Measurements from ENCODE around the gene GTPBP1. TPM values are rescaled to one million over a fixed set of nuclear protein-coding genes. Genes with fewer than 3 reads are reported as not detected.
A peak's percentile ranks its signal among the peaks of the same experiment; 100 is the strongest.

GTPBP1 gene
- total and polyA plus RNA-seq, 2 donors = 16.0 to 16.2 TPM

DNA sequence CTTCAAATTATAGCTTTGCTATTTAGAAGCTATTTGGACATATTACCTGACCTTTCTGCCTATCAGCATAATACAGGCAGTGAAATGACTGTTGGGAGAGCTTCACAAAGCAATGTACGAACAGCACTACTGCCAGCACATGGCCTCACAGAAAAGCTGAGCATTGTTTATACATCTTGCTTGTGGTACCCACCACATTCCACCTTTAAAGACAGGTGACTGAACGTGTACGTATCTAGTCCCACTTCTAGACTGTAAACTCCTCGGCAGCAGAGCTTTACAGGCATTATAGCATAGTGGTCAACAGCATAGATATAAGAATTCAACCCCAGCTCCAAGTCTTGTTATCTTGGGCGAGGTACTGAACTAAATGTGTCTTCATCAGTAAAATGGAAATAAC is 6.6 kb upstream of the GTPBP1 start:
- Histone ChIP-seq H3K27me3 (ENCODE audit: control insufficient read depth in 2 of 2, insufficient read depth in 1 of 2, low read length in 1 of 2) (no peaks in the 10 kb centered on the region), H3K9me3 (ENCODE audit: control insufficient read depth in 2 of 2, insufficient read depth in 1 of 2, low read length in 1 of 2) (no peaks in the 10 kb centered on the region), H3K27ac (ENCODE audit: low read depth in 1 of 2, low read length in 1 of 2) (peak overlapping the region in 1 of 2 donors; percentile 75), H3K36me3 (ENCODE audit: control insufficient read depth in 2 of 2, insufficient read depth in 2 of 2, low read length in 1 of 2) (peaks cover 7 to 11% of the 10 kb centered on the region in 2 donors), H3K4me3 (ENCODE audit: low read length in 2 of 2) (peak overlapping the region in 1 of 2 donors; percentile 89), H3K4me1 (ENCODE audit: control insufficient read depth in 2 of 2, insufficient read depth in 2 of 2, low read length in 2 of 2) (peaks cover 28 to 29% of the 10 kb centered on the region in 2 donors)
- 88% methylated on average over 5 of the region's 5 CpGs for WGBS
- DNase-seq (ENCODE audit: low read depth in 6 of 9, low spot score in 9 of 9) = no peak

DNA sequence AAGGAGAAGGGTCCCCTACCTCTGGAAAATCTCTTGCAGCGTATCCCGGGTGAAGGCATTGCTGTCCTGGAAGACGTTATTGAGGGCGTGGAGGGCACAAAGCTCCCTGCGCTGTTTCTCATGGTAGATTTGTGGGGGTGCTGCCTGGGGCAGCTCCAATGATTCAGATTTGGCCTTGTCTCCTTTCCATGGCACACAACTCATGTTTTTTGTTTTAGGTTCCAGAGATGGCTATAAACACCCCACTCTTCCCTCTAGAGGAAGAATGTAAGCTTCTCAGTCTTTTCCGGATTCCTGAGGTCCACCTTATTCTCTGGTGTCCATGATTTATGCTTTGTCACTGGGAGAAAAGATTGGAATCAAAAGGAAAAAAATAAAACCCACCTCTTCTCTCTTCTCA is 6.0 kb upstream of the GTPBP1 start:
- peak overlapping the region; percentile 55 to 89 for H3K4me3 ChIP-seq (ENCODE audit: low read length in 2 of 2)
- 73% methylated on average over 6 of the region's 6 CpGs for WGBS

DNA sequence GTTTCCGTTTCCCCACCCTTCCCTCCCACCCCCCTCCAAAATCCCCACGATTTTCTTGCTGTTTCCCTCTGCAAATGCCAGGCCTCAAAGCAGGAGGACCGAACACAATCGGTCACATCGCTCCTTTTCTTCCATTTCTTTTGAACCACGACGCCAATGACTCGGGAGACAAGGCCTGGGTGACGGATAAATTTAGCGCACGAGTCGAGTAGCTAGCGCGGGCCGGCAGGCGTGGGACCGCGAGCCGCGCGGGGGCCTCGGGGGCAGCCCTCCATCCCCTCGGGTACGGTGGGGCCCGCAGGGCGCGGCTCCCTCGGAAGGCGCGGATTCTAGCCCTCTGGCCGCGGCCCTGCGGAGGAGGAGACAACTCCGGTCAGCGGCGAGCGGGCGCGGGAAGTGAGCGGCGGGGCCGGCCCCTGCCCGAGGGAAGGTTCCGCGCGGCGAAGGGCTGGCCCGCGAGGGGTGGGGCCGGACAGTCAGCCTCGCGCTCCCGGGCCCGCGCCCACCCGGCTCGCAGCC is 5.4 kb upstream of the GTPBP1 start:
- Histone ChIP-seq H3K27ac (ENCODE audit: low read depth in 1 of 2, low read length in 1 of 2) (peak overlapping the region; percentile 77 to 99), H3K4me1 (ENCODE audit: control insufficient read depth in 2 of 2, insufficient read depth in 2 of 2, low read length in 2 of 2) (peaks cover 36 to 39% of the 10 kb centered on the region in 2 donors), H3K27me3 (ENCODE audit: control insufficient read depth in 2 of 2, insufficient read depth in 1 of 2, low read length in 1 of 2) (no peaks in the 10 kb centered on the region), H3K9me3 (ENCODE audit: control insufficient read depth in 2 of 2, insufficient read depth in 1 of 2, low read length in 1 of 2) (no peaks in the 10 kb centered on the region), H3K36me3 (ENCODE audit: control insufficient read depth in 2 of 2, insufficient read depth in 2 of 2, low read length in 1 of 2) (peaks cover 0 to 11% of the 10 kb centered on the region in 2 donors), H3K4me3 (ENCODE audit: low read length in 2 of 2) (peak overlapping the region; percentile 55 to 89)
- DNase-seq (ENCODE audit: low read depth in 6 of 9, low spot score in 9 of 9) = peak in 2 of 9 donors; percentile 30 to 55
- WGBS = under 1% methylated on average over 57 of the region's 57 CpGs

More for the DNA sequence above, 6.0 kb upstream of the GTPBP1 start:
- no peaks in the 10 kb centered on the region for H3K27me3 ChIP-seq (ENCODE audit: control insufficient read depth in 2 of 2, insufficient read depth in 1 of 2, low read length in 1 of 2)
- H3K9me3 ChIP-seq (ENCODE audit: control insufficient read depth in 2 of 2, insufficient read depth in 1 of 2, low read length in 1 of 2) = no peaks in the 10 kb centered on the region
- H3K27ac ChIP-seq (ENCODE audit: low read depth in 1 of 2, low read length in 1 of 2) = peak overlapping the region in 1 of 2 donors; percentile 75
- DNase-seq (ENCODE audit: low read depth in 6 of 9, low spot score in 9 of 9) = peak in 1 of 9 donors; percentile 28
- H3K36me3 ChIP-seq (ENCODE audit: control insufficient read depth in 2 of 2, insufficient read depth in 2 of 2, low read length in 1 of 2) = peaks cover 1 to 11% of the 10 kb centered on the region in 2 donors
- peaks cover 32 to 34% of the 10 kb centered on the region in 2 donors for H3K4me1 ChIP-seq (ENCODE audit: control insufficient read depth in 2 of 2, insufficient read depth in 2 of 2, low read length in 2 of 2)

DNA sequence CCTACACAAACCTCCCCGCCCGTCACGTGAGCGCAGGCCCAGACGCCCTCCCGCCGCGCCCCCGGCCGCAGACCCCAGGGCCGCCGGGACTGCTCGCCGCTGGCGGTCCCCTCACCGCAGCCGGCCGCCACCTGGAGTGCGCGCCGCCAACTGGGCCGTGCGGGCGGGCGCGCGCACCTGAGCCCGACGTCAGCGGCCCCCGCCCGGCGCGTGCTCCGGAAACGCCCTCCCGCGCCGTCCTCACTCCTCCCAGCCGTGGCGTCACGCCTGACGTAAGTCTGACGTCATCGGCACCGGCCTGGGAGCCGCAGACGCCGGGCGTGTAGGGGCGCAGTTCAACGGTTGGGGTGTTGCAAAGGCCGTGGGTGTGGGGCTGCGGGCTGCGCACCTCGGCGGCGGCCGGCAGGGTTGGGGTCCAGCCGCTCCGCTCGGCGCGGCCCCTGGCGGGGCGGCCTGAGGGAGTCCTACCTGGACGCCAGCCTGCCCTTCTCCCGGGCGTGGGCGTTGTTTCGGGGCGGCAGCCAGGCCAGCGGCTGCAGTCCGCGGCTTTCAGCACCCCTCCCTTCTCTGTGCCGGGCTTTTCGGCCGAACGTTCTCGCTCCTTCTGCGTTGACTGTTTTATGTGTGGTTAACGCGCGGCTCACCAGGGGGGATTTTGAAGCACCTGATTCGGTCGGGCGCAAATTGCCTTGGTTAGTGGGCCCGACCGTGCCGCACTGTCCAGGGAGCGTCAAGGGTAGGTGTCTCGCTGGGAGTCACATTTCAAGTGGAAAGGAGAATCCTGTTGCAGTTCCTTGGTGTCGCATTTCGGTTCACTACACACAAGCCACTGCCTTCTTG is 4.7 kb upstream of the GTPBP1 start, which contains the start of gene JOSD1:
JOSD1 (minus strand) TSS at position 155 of the 840 bp plus-strand sequence. CDS start 956 bp downstream, outside the sequence.
- H3K9me3 ChIP-seq (ENCODE audit: control insufficient read depth in 2 of 2, insufficient read depth in 1 of 2, low read length in 1 of 2) = no peaks in the 10 kb centered on the region
- peak within 1 kb of the TSS; percentile 80 to 89 for H3K4me3 ChIP-seq (ENCODE audit: low read length in 2 of 2)
- H3K27me3 ChIP-seq (ENCODE audit: control insufficient read depth in 2 of 2, insufficient read depth in 1 of 2, low read length in 1 of 2) = no peaks in the 10 kb centered on the region
- WGBS = under 1% methylated on average over 94 of the region's 94 CpGs
- DNase-seq (ENCODE audit: low read depth in 6 of 9, low spot score in 9 of 9) = peak; percentile 87 to 98 (median 95)
- peaks cover 36 to 39% of the 10 kb centered on the region in 2 donors for H3K4me1 ChIP-seq (ENCODE audit: control insufficient read depth in 2 of 2, insufficient read depth in 2 of 2, low read length in 2 of 2)
- peak within 1 kb of the TSS; percentile 90 to 99 for H3K27ac ChIP-seq (ENCODE audit: low read depth in 1 of 2, low read length in 1 of 2)
- peaks cover 0 to 9% of the 10 kb centered on the region in 2 donors for H3K36me3 ChIP-seq (ENCODE audit: control insufficient read depth in 2 of 2, insufficient read depth in 2 of 2, low read length in 1 of 2)

DNA sequence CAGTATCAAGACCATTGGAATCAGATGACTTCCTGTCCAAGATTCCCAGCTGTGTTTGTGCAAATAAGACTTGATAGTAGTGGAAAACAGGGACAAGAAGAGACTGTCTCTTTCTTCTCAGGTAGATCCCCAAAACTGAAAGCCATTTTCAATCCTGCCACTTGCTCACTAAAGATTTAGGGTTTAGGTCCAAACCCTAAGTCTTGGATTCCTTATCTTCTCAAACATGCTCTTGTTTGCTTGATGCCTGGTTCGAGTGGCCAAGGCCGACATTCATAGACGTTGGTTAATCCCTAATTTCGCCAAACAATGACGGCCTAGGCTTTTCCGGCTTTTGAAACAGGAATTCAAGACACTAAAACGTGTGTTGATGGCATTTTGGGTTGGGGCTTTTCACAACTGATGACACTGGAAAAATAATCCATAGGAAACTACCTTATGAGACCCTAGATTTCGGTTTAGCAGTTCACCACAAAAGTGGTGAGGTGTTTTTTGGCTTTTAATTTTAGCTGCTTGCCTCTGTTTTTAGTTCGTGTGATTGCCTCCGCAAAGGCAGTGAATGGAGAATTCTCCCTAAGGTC is 1.0 kb upstream of the GTPBP1 start:
- Histone ChIP-seq H3K4me3 (ENCODE audit: low read length in 2 of 2) (peak overlapping the region; percentile 78 to 93), H3K4me1 (ENCODE audit: control insufficient read depth in 2 of 2, insufficient read depth in 2 of 2, low read length in 2 of 2) (peaks cover 25 to 43% of the 10 kb centered on the region in 2 donors), H3K36me3 (ENCODE audit: control insufficient read depth in 2 of 2, insufficient read depth in 2 of 2, low read length in 1 of 2) (peaks cover 0 to 4% of the 10 kb centered on the region in 2 donors), H3K27me3 (ENCODE audit: control insufficient read depth in 2 of 2, insufficient read depth in 1 of 2, low read length in 1 of 2) (no peaks in the 10 kb centered on the region), H3K27ac (ENCODE audit: low read depth in 1 of 2, low read length in 1 of 2) (peak overlapping the region; percentile 78 to 90), H3K9me3 (ENCODE audit: control insufficient read depth in 2 of 2, insufficient read depth in 1 of 2, low read length in 1 of 2) (no peaks in the 10 kb centered on the region)
- 35% methylated on average over 10 of the region's 10 CpGs for WGBS
- peak in 1 of 9 donors; percentile 40 for DNase-seq (ENCODE audit: low read depth in 6 of 9, low spot score in 9 of 9)

DNA sequence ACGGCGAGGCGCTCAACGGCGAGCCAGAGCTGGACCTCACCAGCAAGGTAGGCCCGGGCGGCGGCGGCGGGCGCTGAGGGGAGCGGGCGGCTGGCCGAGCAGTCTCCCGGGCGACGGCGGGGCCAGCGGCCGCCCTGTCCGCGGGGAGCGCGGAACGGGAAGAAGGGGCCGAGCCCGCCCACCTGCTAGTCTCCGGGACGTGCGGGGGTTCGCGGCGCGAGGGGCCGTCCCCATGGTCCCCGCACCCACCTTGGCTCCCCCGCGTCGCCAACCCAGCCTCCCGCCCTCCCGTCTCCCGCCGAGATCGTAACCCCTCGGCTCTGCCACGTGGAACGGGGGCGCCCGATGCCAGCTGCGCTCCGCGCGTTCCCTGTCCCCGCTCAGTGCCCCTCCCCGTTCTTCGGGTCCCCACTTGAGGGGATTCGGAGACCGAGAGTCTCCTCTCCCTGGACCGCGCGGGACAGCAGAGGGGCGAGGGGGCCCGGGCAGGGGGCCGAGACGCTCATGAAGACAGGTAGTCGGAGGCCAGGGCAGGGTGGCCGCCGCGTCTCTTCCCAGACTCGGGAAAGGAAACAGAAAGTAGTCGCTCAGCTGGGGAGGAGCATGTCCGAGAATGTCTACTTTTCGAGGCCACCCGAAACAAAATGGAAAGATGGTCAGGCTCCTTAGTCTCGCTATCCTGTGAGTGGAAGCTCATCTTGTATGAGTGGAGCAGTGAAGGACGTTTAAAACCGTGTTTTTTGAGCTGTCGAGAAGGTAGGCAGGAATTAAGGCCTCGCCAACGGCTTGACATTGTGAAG is 557 bp downstream of the GTPBP1 start:
- Histone ChIP-seq H3K9me3 (ENCODE audit: control insufficient read depth in 2 of 2, insufficient read depth in 1 of 2, low read length in 1 of 2) (no peaks in the 10 kb centered on the region), H3K36me3 (ENCODE audit: control insufficient read depth in 2 of 2, insufficient read depth in 2 of 2, low read length in 1 of 2) (peaks cover 0 to 16% of the 10 kb centered on the region in 2 donors), H3K27ac (ENCODE audit: low read depth in 1 of 2, low read length in 1 of 2) (peak overlapping the region; percentile 74 to 89), H3K4me1 (ENCODE audit: control insufficient read depth in 2 of 2, insufficient read depth in 2 of 2, low read length in 2 of 2) (peaks cover 25 to 39% of the 10 kb centered on the region in 2 donors), H3K4me3 (ENCODE audit: low read length in 2 of 2) (peak overlapping the region; percentile 78 to 93), H3K27me3 (ENCODE audit: control insufficient read depth in 2 of 2, insufficient read depth in 1 of 2, low read length in 1 of 2) (no peaks in the 10 kb centered on the region)
- peak in 4 of 9 donors; percentile 16 to 47 (median 36) for DNase-seq (ENCODE audit: low read depth in 6 of 9, low spot score in 9 of 9)
- WGBS = under 1% methylated on average over 80 of the region's 80 CpGs

DNA sequence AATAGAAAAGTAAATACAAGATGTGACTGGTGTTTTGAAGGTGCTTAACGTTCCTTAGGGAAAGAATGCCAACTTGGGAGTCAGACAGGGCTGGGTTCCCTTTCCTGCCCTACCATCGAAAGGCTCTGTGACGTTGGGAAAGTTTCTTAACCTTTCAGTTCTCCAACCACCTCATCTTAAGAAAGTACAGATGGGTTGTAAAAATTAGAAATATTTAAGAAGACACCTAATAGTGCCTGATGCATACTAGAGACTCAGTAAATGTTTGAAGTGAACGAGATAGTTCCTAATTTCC is 1.1 kb downstream of the GTPBP1 start:
- peaks cover 21 to 33% of the 10 kb centered on the region in 2 donors for H3K4me1 ChIP-seq (ENCODE audit: control insufficient read depth in 2 of 2, insufficient read depth in 2 of 2, low read length in 2 of 2)
- peaks cover 0 to 16% of the 10 kb centered on the region in 2 donors for H3K36me3 ChIP-seq (ENCODE audit: control insufficient read depth in 2 of 2, insufficient read depth in 2 of 2, low read length in 1 of 2)
- DNase-seq (ENCODE audit: low read depth in 6 of 9, low spot score in 9 of 9) = no peak
- H3K27ac ChIP-seq (ENCODE audit: low read depth in 1 of 2, low read length in 1 of 2) = peak overlapping the region in 1 of 2 donors; percentile 74
- H3K9me3 ChIP-seq (ENCODE audit: control insufficient read depth in 2 of 2, insufficient read depth in 1 of 2, low read length in 1 of 2) = no peaks in the 10 kb centered on the region
- H3K27me3 ChIP-seq (ENCODE audit: control insufficient read depth in 2 of 2, insufficient read depth in 1 of 2, low read length in 1 of 2) = no peaks in the 10 kb centered on the region
- H3K4me3 ChIP-seq (ENCODE audit: low read length in 2 of 2) = peak overlapping the region; percentile 78 to 93
- WGBS = 6% methylated on average over 4 of the region's 4 CpGs

- peak overlapping the region in 1 of 2 donors; percentile 74 for H3K27ac ChIP-seq (ENCODE audit: low read depth in 1 of 2, low read length in 1 of 2)
Observed at GRCh38 chr22:38707346-38707745, 1.6 kb downstream of the GTPBP1 start.

More at GRCh38 chr22:38707346-38707745, 1.6 kb downstream of the GTPBP1 start:
- no peaks in the 10 kb centered on the region for H3K9me3 ChIP-seq (ENCODE audit: control insufficient read depth in 2 of 2, insufficient read depth in 1 of 2, low read length in 1 of 2)
- H3K27me3 ChIP-seq (ENCODE audit: control insufficient read depth in 2 of 2, insufficient read depth in 1 of 2, low read length in 1 of 2) = no peaks in the 10 kb centered on the region
- 78% methylated on average over 2 of the region's 2 CpGs for WGBS
- H3K4me1 ChIP-seq (ENCODE audit: control insufficient read depth in 2 of 2, insufficient read depth in 2 of 2, low read length in 2 of 2) = peaks cover 21 to 33% of the 10 kb centered on the region in 2 donors
- DNase-seq (ENCODE audit: low read depth in 6 of 9, low spot score in 9 of 9) = no peak
- peak overlapping the region; percentile 78 to 93 for H3K4me3 ChIP-seq (ENCODE audit: low read length in 2 of 2)
- H3K36me3 ChIP-seq (ENCODE audit: control insufficient read depth in 2 of 2, insufficient read depth in 2 of 2, low read length in 1 of 2) = peaks cover 4 to 21% of the 10 kb centered on the region in 2 donors
